Vagina (tissue), 2 donors: ENCODE results near the gene BMP2K.

Source experiments
- POLR2A ChIP-seq, 2 donors: fragments of 450-650 bp; IDR thresholded peaks; one replicate each; pipeline ENCODE4 v1.6.1; 2017; ENCODE audit warnings: antibody characterized with exemption in 2 of 2, mild to moderate bottlenecking in 2 of 2, moderate library complexity in 2 of 2
- TF ChIP-seq, protein P1 (sequence below), 3 experiments: fragments of 450-650 bp in 2 of 3; fragments of 200-600 bp in 1 of 3; sonication (generic) in 1 of 3; IDR thresholded peaks; one replicate each; pipeline ENCODE4 v1.5.1; 2017 to 2019; ENCODE audit warnings: antibody characterized with exemption in 3 of 3, mild to moderate bottlenecking in 2 of 3, moderate library complexity in 2 of 3

DNA sequence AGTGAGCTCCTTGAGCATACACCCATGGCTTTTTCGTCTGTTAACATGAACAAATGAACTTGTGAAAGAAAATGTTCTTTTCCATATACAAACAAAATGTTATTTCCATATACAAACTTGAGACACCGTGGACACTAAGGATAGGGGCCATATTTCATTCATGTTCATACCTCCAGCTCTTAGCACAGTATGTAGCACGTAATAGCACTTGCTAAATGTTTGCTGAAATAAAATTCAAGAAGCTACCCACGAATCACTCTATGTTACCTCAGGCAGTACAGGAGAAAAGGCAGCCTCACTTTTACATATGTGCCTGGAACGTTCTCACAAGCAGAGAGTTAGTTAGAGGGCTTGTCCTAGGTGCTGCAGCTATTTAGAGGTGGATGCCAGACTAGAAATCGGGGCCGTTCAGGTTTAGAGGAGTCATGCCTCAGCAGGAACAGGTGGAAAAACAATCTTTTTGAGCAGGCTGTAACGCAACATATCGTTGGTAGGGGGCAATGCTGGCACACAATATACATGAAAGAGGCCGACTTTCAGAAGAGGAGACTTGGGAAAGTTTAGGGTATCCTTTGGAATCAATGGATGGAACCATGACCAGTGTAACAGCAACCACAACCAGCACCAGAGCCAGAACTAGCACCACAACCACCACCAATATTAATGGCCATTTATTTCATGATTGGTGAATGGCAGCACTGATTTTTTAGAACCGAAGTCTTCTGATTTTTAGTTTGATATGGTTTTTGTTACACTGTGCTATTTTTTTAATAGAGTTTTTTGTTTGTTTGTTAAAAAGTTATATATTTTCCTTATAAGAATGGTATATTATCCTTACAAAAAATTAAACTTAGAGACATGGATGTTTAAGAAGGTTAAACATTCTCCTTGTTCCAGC lies 177.9 kb downstream of the BMP2K start:
- TF ChIP-seq, protein P1, sequence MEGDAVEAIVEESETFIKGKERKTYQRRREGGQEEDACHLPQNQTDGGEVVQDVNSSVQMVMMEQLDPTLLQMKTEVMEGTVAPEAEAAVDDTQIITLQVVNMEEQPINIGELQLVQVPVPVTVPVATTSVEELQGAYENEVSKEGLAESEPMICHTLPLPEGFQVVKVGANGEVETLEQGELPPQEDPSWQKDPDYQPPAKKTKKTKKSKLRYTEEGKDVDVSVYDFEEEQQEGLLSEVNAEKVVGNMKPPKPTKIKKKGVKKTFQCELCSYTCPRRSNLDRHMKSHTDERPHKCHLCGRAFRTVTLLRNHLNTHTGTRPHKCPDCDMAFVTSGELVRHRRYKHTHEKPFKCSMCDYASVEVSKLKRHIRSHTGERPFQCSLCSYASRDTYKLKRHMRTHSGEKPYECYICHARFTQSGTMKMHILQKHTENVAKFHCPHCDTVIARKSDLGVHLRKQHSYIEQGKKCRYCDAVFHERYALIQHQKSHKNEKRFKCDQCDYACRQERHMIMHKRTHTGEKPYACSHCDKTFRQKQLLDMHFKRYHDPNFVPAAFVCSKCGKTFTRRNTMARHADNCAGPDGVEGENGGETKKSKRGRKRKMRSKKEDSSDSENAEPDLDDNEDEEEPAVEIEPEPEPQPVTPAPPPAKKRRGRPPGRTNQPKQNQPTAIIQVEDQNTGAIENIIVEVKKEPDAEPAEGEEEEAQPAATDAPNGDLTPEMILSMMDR (IDR thresholded peaks at IDR 0.05): no peak
- no peak for TF ChIP-seq POLR2A (IDR thresholded peaks at IDR 0.05)
